GM19023 (cell line): ENCODE data around the gene CHMP5.

ENCODE experiments used
- ATAC-seq: cut with Tn5 transposase; IDR thresholded peaks from one replicate; pipeline ENCODE4 v1.9.1; 2021; ENCODE audit warnings: mild to moderate bottlenecking, moderate library complexity; ENCODE audit not compliant: unreplicated experiment

CHMP5 gene

DNA sequence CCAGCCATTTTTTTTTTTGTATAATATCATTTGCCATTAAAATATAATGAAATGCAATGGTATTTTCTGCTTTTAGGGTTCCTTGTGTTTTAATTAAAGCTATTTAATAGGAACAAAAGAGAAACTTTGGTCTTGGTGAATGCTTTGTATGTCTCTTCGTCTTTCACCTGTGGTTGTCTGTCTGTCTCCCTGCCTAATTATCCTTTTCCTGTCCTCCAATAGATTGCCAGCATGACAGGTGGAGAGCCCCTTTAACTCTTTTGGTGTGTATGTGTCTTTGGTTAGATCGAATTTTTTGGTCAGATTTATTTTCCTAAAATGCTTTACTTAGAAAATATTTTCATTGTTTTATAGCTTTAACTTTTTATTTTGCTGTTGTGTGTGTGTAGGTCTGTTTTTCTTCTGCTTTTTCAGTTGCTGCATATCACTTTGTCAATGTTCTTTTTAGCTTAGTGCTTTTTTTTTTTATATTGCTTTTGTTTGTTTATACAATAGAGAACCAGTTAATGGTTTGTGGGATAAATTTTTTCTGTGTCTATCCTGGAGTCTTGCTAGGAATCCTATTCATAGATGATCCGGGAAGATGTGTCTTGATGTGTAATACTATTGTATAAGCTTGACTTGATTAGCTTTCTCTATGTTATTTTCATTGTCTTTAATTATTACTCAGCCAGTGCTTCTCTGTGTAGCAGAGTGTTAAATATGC is 8.6 kb downstream of the CHMP5 start:
- no peak for ATAC-seq

DNA sequence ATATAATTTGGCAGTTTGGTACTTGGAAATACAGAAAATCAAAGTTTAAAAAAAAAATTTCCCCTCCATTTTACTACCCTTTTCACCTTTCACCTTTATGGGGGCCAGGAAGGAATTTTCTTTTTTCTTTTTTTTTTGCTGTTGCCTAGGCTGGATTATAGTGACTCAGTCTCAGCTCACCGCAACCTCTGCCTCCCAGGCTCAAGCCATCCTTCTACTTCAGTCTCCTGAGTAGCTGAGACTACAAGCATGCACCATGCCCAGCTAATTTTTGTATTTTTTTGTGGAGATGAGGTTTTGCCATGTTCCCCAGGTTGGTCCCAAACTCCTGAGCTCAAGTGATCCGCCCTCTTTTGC is 9.1 kb downstream of the CHMP5 start:
- no peak for ATAC-seq

GRCh38 chr9:33277484-33277883 is 12.6 kb downstream of the CHMP5 start:
- no peak for ATAC-seq

- ATAC-seq, result no peak
These were observed 20.7 kb downstream of the CHMP5 start for GRCh38 chr9:33285502-33285901.

DNA sequence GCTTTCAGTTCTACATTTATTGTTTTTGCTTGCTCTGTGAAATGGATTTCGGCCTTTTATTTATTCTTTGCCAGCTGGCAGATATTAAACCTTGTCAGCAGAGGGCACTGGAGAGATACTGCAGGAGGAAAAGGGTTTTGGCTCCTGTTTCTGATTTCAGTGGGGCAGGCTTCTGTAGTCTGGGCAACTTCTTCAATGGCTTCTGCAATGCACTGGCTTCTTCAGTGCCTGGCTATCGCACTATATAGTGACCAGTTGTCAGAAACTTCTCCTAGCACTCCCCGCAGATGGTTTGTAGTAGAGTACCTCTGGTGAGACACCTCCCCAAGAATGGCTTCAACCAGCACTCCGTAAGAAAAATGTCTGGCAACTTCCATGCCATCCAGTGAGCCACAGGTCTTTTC is 22.2 kb downstream of the CHMP5 start:
- ATAC-seq, result no peak

DNA sequence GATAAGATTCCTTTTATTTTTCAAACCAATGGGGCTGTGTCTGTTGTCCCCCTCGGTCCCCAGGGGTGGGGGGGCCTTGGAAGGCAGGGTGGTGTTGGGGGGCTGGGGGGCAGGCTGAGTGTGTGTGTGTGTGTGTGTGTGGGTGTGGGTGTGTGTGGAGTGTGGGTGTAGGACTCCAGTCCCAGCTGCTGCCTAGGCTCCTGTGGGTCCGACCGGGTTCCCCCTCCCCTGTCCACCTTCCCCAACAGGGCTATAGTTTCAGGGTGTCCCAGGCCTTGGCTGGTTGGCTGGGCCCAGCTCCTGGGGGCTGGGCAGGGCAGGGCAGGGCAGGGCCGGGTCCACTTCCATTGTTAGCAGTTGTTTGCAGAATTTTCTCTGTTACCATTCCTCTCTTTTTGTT is 23.4 kb downstream of the CHMP5 start:
- ATAC-seq, result no peak

GRCh38 chr9:33288828-33289483 is 24.1 kb downstream of the CHMP5 start:
- no peak for ATAC-seq

GRCh38 chr9:33289496-33289895 is 24.6 kb downstream of the CHMP5 start:
- no peak for ATAC-seq

DNA sequence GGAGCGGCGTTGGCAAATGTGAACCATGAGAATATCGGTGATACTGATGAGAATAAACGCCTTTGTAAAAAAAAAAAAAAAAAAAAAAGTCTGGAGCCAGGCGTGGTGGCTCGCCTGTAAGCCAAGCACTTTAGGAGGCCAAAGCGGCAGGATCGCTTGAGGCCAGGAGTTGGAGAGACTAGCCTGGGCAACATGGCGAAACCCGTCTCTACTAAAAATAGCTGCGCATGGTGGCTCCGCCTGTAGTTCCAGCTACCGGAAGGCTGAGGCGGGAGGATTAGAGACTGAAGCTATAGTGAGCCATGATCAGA is 25.0 kb downstream of the CHMP5 start:
- ATAC-seq, result no peak

GRCh38 chr9:33290247-33291030 is 25.6 kb downstream of the CHMP5 start, which contains the start of gene NFX1:
Gene NFX1, plus strand, starts transcription at chr9:33290516. Its CDS starts 57 bp downstream, at chr9:33290573.
- peak; percentile 88 for ATAC-seq

DNA sequence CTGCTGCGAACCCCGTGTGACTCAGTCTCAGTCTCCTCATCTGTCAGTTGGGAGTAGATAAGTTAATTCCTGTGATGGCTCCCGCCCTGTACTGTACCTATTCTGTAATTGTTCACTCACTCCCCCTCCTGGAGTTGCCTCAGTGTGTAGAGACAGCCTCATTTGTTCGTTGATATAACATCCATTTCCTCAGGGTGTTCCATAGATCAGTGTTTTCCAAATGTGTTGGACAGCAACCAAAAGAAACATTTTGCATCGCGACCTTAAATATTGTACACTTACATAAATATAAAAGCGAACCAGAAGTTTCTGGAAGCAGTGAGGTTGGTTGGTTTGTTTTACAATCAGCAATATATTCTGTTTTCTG is 26.2 kb downstream of the CHMP5 start:
- ATAC-seq, result no peak

GRCh38 chr9:33291901-33292300 is 27.1 kb downstream of the CHMP5 start:
- no peak for ATAC-seq

GRCh38 chr9:33293782-33294181 is 28.9 kb downstream of the CHMP5 start:
- ATAC-seq, result no peak

- no peak for ATAC-seq
These were observed 30.0 kb downstream of the CHMP5 start for GRCh38 chr9:33294670-33295432.

- ATAC-seq, result no peak
These were observed 30.7 kb downstream of the CHMP5 start for GRCh38 chr9:33295571-33295970.

- ATAC-seq, result peak; percentile 91
These were observed 32.6 kb downstream of the CHMP5 start for GRCh38 chr9:33297432-33297831.

GRCh38 chr9:33300546-33300945 is 35.7 kb downstream of the CHMP5 start:
- no peak for ATAC-seq

- no peak for ATAC-seq
These were observed 39.5 kb downstream of the CHMP5 start for GRCh38 chr9:33304362-33304761.

GRCh38 chr9:33306037-33306436 is 41.2 kb downstream of the CHMP5 start:
- ATAC-seq, result no peak

GRCh38 chr9:33307067-33307466 is 42.2 kb downstream of the CHMP5 start:
- no peak for ATAC-seq

DNA sequence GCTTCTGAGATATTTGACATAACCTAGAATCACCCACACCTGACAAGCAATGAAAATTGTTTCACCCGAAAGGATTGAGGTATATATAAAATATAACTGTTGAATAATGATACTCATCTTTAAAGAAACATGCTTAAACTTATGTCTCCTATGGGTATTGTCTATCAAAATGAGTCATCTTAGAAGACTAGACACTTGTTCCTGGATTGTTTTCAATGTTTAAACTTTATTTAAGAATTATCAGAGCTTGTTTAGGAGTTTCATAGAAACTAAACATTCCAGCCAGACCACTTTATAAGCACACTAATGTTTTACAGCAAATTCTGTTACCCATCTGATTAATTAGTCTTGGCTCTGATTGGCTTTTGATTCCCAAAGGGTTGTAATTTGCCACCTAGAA is 45.1 kb downstream of the CHMP5 start:
- ATAC-seq, result no peak
